H1 (cell line): Measurements from ENCODE around the gene NELFB. TPM values are rescaled to one million over a fixed set of nuclear protein-coding genes. Genes with fewer than 3 reads are reported as not detected.
A peak's percentile ranks its signal among the peaks of the same experiment; 100 is the strongest.

Source experiments
- CTCF ChIA-PET: fragments of 300-600 bp; sonication (Branson Sonifier 250); formaldehyde crosslinking; loops from one replicate; lab custom pipeline; 2021; ENCODE audit not compliant: partially characterized antibody; lab: Charles Lee
- POLR2A ChIA-PET: fragments of 300-600 bp; sonication (Branson Sonifier 250); formaldehyde crosslinking; loops from one replicate; lab custom pipeline; 2021; ENCODE audit warnings: inconsistent platforms; ENCODE audit not compliant: partially characterized antibody; lab: Charles Lee
- DNase-seq, 2 experiments: peaks; one replicate each; pipeline versions ENCODE4 v3.0.0 to v3.0.0-alpha.2; 2010 to 2022; ENCODE audit warnings: low spot score in 2 of 2, low read depth in 1 of 2, mixed read lengths in 1 of 2
- FAIRE-seq: peaks from 2 replicates; lab custom pipeline; 2011; peaks lifted over from hg19 to GRCh38; lab: Jason Lieb, UNC
- H2AFZ ChIP-seq: 2 replicates; pipeline ENCODE4 v1.8.1; 2012; ENCODE audit warnings: low read length, inconsistent platforms
- H2AK5ac ChIP-seq: 2 replicates; pipeline ENCODE4 v1.6.1; 2013; ENCODE audit warnings: low read depth, low read length
- H2BK120ac ChIP-seq: replicated peaks from 2 replicates; pipeline ENCODE3; 2013; ENCODE audit warnings: low read depth, low read length, inconsistent platforms
- H2BK12ac ChIP-seq: 2 replicates; pipeline ENCODE4 v1.6.1; 2013; ENCODE audit warnings: low read depth, low read length
- H2BK15ac ChIP-seq: 2 replicates; pipeline ENCODE4 v1.6.1; 2013; ENCODE audit warnings: low read length
- H2BK20ac ChIP-seq: 2 replicates; pipeline ENCODE4 v1.6.1; 2013; ENCODE audit warnings: low read length
- H2BK5ac ChIP-seq: 2 replicates; pipeline ENCODE4 v1.6.1; 2013; ENCODE audit warnings: low read depth, low read length
- H3K14ac ChIP-seq: 2 replicates; pipeline ENCODE4 v1.6.1; 2013; ENCODE audit warnings: inconsistent platforms; ENCODE audit not compliant: insufficient read length
- H3K18ac ChIP-seq: 2 replicates; pipeline ENCODE4 v1.6.1; 2013; ENCODE audit warnings: low read length; ENCODE audit errors: extremely low read depth
- H3K23ac ChIP-seq: 2 replicates; pipeline ENCODE4 v1.6.1; 2013; ENCODE audit warnings: inconsistent platforms; ENCODE audit not compliant: insufficient read length
- H3K23me2 ChIP-seq: 2 replicates; pipeline ENCODE4 v1.6.1; 2013; ENCODE audit warnings: low read depth, low read length
- H3K27ac ChIP-seq: 2 replicates; pipeline ENCODE4 v1.6.1; 2011; ENCODE audit warnings: low read depth, low read length, inconsistent platforms
- H3K27me3 ChIP-seq, 4 experiments: replicated peaks in 1 of 4; 1 replicate in 1 of 4; 2 replicates in 3 of 4; pipeline versions ENCODE4 v1.6.1 to v1.8.1; 2011 to 2013; ENCODE audit warnings: low read length in 3 of 4, mild to moderate bottlenecking in 3 of 4, inconsistent platforms in 2 of 4, mixed read lengths in 2 of 4, moderate library complexity in 1 of 4; ENCODE audit not compliant: control insufficient read depth in 3 of 4, insufficient read depth in 3 of 4; ENCODE audit errors: extremely low read depth in 1 of 4
- H3K36me3 ChIP-seq, 4 experiments: 2 replicates each; pipeline versions ENCODE4 v1.6.1 to v1.8.1; 2011 to 2013; ENCODE audit warnings: mild to moderate bottlenecking in 4 of 4, low read length in 3 of 4, moderate library complexity in 2 of 4, control low read depth in 1 of 4, inconsistent platforms in 1 of 4; ENCODE audit not compliant: insufficient read depth in 4 of 4, control insufficient read depth in 2 of 4
- H3K4ac ChIP-seq: replicated peaks from 2 replicates; pipeline ENCODE3; 2013; ENCODE audit warnings: low read length, low read depth, mixed read lengths, inconsistent platforms; ENCODE audit not compliant: insufficient read length
- H3K4me1 ChIP-seq, 4 experiments: replicated peaks in 1 of 4; 1 replicate in 1 of 4; 2 replicates in 3 of 4; pipeline versions ENCODE4 v1.6.1 to v1.8.1; 2011 to 2013; ENCODE audit warnings: low read length in 3 of 4, inconsistent platforms in 2 of 4, mixed read lengths in 1 of 4; ENCODE audit not compliant: insufficient read depth in 4 of 4, control insufficient read depth in 3 of 4
- H3K4me2 ChIP-seq, 2 experiments: 2 replicates each; pipeline versions ENCODE4 v1.6.1 to v1.8.1; 2011 to 2013; ENCODE audit warnings: low read depth in 2 of 2, low read length in 2 of 2, control low read depth in 1 of 2, inconsistent platforms in 1 of 2, mild to moderate bottlenecking in 1 of 2; ENCODE audit not compliant: insufficient read depth in 1 of 2
- H3K4me3 ChIP-seq, 4 experiments: fragments of 200-600, 300-600 bp in 1 of 4; sonication (generic), shearing (Covaris generic), sonication (Bioruptor Twin) in 1 of 4; 2 replicates each; pipeline versions ENCODE4 v1.5.1 to v1.8.1; 2011 to 2016; ENCODE audit warnings: low read length in 4 of 4, low read depth in 3 of 4, control low read depth in 2 of 4, inconsistent platforms in 2 of 4, mild to moderate bottlenecking in 2 of 4, mixed read lengths in 1 of 4, moderate library complexity in 1 of 4; ENCODE audit not compliant: insufficient read depth in 2 of 4; ENCODE audit errors: extremely low read depth in 1 of 4
- H3K56ac ChIP-seq: replicated peaks from 2 replicates; pipeline ENCODE3; 2013; ENCODE audit warnings: low read depth, mild to moderate bottlenecking, mixed read lengths, low read length, inconsistent platforms; ENCODE audit not compliant: insufficient read length
- H3K79me1 ChIP-seq: 2 replicates; pipeline ENCODE4 v1.6.1; 2013; ENCODE audit warnings: low read depth, low read length, control low read depth
- H3K79me2 ChIP-seq, 2 experiments: 2 replicates each; pipeline versions ENCODE4 v1.6.1 to v1.8.1; 2012 to 2013; ENCODE audit warnings: low read length in 2 of 2, mild to moderate bottlenecking in 2 of 2, inconsistent platforms in 1 of 2; ENCODE audit not compliant: insufficient read depth in 2 of 2, control insufficient read depth in 1 of 2
- H3K9ac ChIP-seq, 4 experiments: replicated peaks in 1 of 4; 1 replicate in 1 of 4; 2 replicates in 3 of 4; pipeline versions ENCODE4 v1.6.1 to v1.8.1; 2011 to 2013; ENCODE audit warnings: low read depth in 3 of 4, low read length in 3 of 4, control low read depth in 2 of 4, mild to moderate bottlenecking in 2 of 4, moderate library complexity in 2 of 4, inconsistent platforms in 1 of 4; ENCODE audit errors: extremely low read depth in 1 of 4
- H3K9me3 ChIP-seq, 2 experiments: 2 replicates each; pipeline versions ENCODE4 v1.6.1 to v1.8.1; 2012 to 2013; ENCODE audit warnings: mild to moderate bottlenecking in 2 of 2, moderate library complexity in 2 of 2, control low read depth in 1 of 2, inconsistent platforms in 1 of 2, low read depth in 1 of 2, low read length in 1 of 2, mixed read lengths in 1 of 2; ENCODE audit not compliant: insufficient read depth in 2 of 2
- H4K20me1 ChIP-seq, 2 experiments: replicated peaks in 1 of 2; 2 replicates each; pipeline versions ENCODE3 to v1.8.1; 2011 to 2013; ENCODE audit warnings: inconsistent platforms in 2 of 2, low read length in 2 of 2, mild to moderate bottlenecking in 1 of 2; ENCODE audit not compliant: insufficient read depth in 2 of 2, control insufficient read depth in 1 of 2
- H4K5ac ChIP-seq: 2 replicates; pipeline ENCODE4 v1.6.1; 2013; ENCODE audit warnings: low read length, low read depth, mixed read lengths, inconsistent platforms; ENCODE audit not compliant: insufficient read length
- H4K8ac ChIP-seq: 2 replicates; pipeline ENCODE4 v1.8.0; 2013; ENCODE audit warnings: mild to moderate bottlenecking, moderate library complexity, low read length, inconsistent platforms; ENCODE audit not compliant: insufficient read depth; ENCODE audit errors: extremely low read depth
- H4K91ac ChIP-seq: replicated peaks from 2 replicates; pipeline ENCODE3; 2013; ENCODE audit warnings: low read length, mixed read lengths, inconsistent platforms; ENCODE audit not compliant: insufficient read length
- EP300 ChIP-seq, 2 experiments: IDR thresholded peaks; 1 replicate in 1 of 2; 2 replicates in 1 of 2; pipeline ENCODE4 v1.6.1; 2011 to 2012; ENCODE audit warnings: low read depth in 2 of 2, low read length in 2 of 2, mild to moderate bottlenecking in 2 of 2, borderline replicate concordance in 1 of 2, inconsistent platforms in 1 of 2, moderate library complexity in 1 of 2
- JUN ChIP-seq: IDR thresholded peaks from 2 replicates; pipeline ENCODE4 v1.6.1; 2011; ENCODE audit warnings: low read depth, mild to moderate bottlenecking, improper control_type of control experiment, low read length
- NANOG ChIP-seq: IDR thresholded peaks from 2 replicates; pipeline ENCODE4 v1.6.1; 2011; ENCODE audit warnings: low read length, low read depth, mild to moderate bottlenecking, inconsistent platforms; ENCODE audit not compliant: insufficient read depth, poor library complexity, severe bottlenecking
- RAD21 ChIP-seq, 2 experiments: IDR thresholded peaks in 1 of 2; conservative IDR thresholded peaks in 1 of 2; 2 replicates each; pipeline ENCODE4 v1.6.1; 2011; ENCODE audit warnings: low read depth in 2 of 2, low read length in 2 of 2, improper control_type of control experiment in 1 of 2, inconsistent platforms in 1 of 2, mild to moderate bottlenecking in 1 of 2, moderate library complexity in 1 of 2
- RNF2 ChIP-seq: fragments of 200-900, 300-1000 bp; sonication (generic); IDR thresholded peaks from 2 replicates; pipeline ENCODE4 v1.7.1; 2016; ENCODE audit warnings: borderline replicate concordance, low read depth, mild to moderate bottlenecking, antibody characterized with exemption, low read length; ENCODE audit not compliant: poor library complexity, severe bottlenecking; ENCODE audit errors: missing control alignments
- SRF ChIP-seq: IDR thresholded peaks from 2 replicates; pipeline ENCODE4 v1.6.1; 2011; ENCODE audit warnings: mild to moderate bottlenecking, low read depth, low read length, moderate library complexity
- YY1 ChIP-seq: IDR thresholded peaks from 2 replicates; pipeline ENCODE4 v1.6.1; 2011; ENCODE audit warnings: low read depth, mild to moderate bottlenecking, low read length
- WGBS, 2 experiments: shearing (Covaris generic) in 1 of 2; methylation state at CpG; one replicate each; pipeline versions ENCODE4 v1.1.6 to v1.1.7; 2013 to 2015; ENCODE audit warnings: low lambda C conversion rate in 2 of 2, mixed read lengths in 2 of 2, inconsistent platforms in 1 of 2, low coverage in 1 of 2, missing lambda C conversion rate in 1 of 2; ENCODE audit not compliant: insufficient replicate concordance in 2 of 2, insufficient coverage in 1 of 2, insufficient read length in 1 of 2; ENCODE audit errors: extremely low coverage in 1 of 2, missing lambda C conversion rate in 1 of 2; 5-methylcytosine and 5-hydroxymethylcytosine counted together
- polyA plus RNA-seq, 7 experiments: library from polyadenylated mRNA; depleted of rRNA in 3 of 7; stranded (reverse) in 5 of 7; unstranded in 2 of 7; fragments of >200 nt in 5 of 7; fragments of 200-250 nt in 2 of 7; gene quantifications; 1 replicate in 5 of 7; 2 replicates in 1 of 7; 4 replicates in 1 of 7; pipeline versions ENCODE4 v1.2.1 to v1.2.3, GENCODE V29; 2011 to 2013; ENCODE audit warnings: missing spikeins in 2 of 7, mixed read lengths in 2 of 7
- total RNA-seq: library from RNA; stranded (reverse); fragmentation: NEBNext Ultra II Directional; extraction: Animal tissue kit (Norgen Biotek cat#: 25700); gene quantifications from 2 replicates; pipeline ENCODE4 v1.2.1, GENCODE V29; 2021

NELFB gene
- total and polyA plus RNA-seq, 2 of the 8 experiments (the other 6 are each of a cell fraction or from before 2014, with no cell fraction given) = 57.6 to 78.0 TPM

GRCh38 chr9:137320555-137321384 lies 65.6 kb downstream of the NELFB start:
- peak overlapping the region; percentile 78 for H3K18ac ChIP-seq
- H3K79me1 ChIP-seq = no peaks in the 10 kb centered on the region
- H2BK15ac ChIP-seq = no peak overlapping the region; the same call in 1 of the 2 replicates
- peak overlapping the region; percentile 78 for H3K4ac ChIP-seq
- H3K27me3 ChIP-seq = peaks cover 0 to 4% (median 0%) of the 10 kb centered on the region in 4 experiments; a peak in 2 of 7 replicates
- WGBS, 2 experiments = 59% methylated on average over 19 of the region's 24 CpGs; no CpG with 5 or more reads in 1 of the 2 experiments
- H2AK5ac ChIP-seq = no peak overlapping the region; the same call in 1 of the 2 replicates
- peak overlapping the region; percentile 38 for H2BK120ac ChIP-seq
- H3K14ac ChIP-seq = no peak overlapping the region
- no peak overlapping the region for H3K56ac ChIP-seq
- FAIRE-seq = no peak
- no peaks in the 10 kb centered on the region; the same call in 1 of the 2 replicates for H3K23me2 ChIP-seq
- no peak overlapping the region for H3K4me3 ChIP-seq
- H4K8ac ChIP-seq = peak overlapping the region; percentile 92
- no peak overlapping the region for H3K27ac ChIP-seq
- H3K79me2 ChIP-seq = no peaks in the 10 kb centered on the region
- H2BK5ac ChIP-seq = peak overlapping the region; percentile 27; the same call in 1 of the 2 replicates
- H2BK12ac ChIP-seq = peak overlapping the region; percentile 75; the same call in 1 of the 2 replicates
- H3K9me3 ChIP-seq = no peaks in the 10 kb centered on the region
- CTCF ChIA-PET = interaction anchor here (0.7 to 3.6 kb wide), 6 partner anchors 18 to 1063 kb away, joined by 3 to 18 read pairs (median 4); partner anchors contain the start of gene NRARP
- H3K36me3 ChIP-seq = no peaks in the 10 kb centered on the region
- no peak overlapping the region for H3K4me2 ChIP-seq
- no peaks in the 10 kb centered on the region for H4K20me1 ChIP-seq
- H2BK20ac ChIP-seq = peak overlapping the region; percentile 72; the same call in 1 of the 2 replicates
- peaks cover 0 to 20% (median 7%) of the 10 kb centered on the region in 4 experiments; a peak in 4 of 7 replicates for H3K4me1 ChIP-seq
- no peak for TF ChIP-seq YY1
- TF ChIP-seq EP300 (IDR thresholded peaks at IDR 0.05; ENCODE audit: borderline replicate concordance in 1 of 2, low read depth in 2 of 2, low read length in 2 of 2) = no peak
- no peak for TF ChIP-seq SRF
- peak; percentile 9 for TF ChIP-seq NANOG
- TF ChIP-seq RAD21 (IDR thresholded peaks at IDR 0.05 in 1 of 2, conservative IDR thresholded peaks at IDR 0.05 in 1 of 2; ENCODE audit: low read depth in 2 of 2, low read length in 2 of 2) = no peak
- TF ChIP-seq JUN = no peak
- TF ChIP-seq RNF2 = no peak
- H2AFZ ChIP-seq = no peak overlapping the region
- H3K9ac ChIP-seq = no peak overlapping the region
- no peak overlapping the region for H3K23ac ChIP-seq
- H4K5ac ChIP-seq = no peak overlapping the region
- peak in 1 of 2 experiments; percentile 64 for DNase-seq
- H4K91ac ChIP-seq = peak overlapping the region; percentile 93
- POLR2A ChIA-PET = interaction anchor here (1.0 to 11.9 kb wide), 3 partner anchors 13 to 80 kb away, joined by 3 to 129 read pairs (median 3); partner anchors contain the start of genes NRARP and TUBB4B
